ENCODE measurements around the gene PA2G4. TPM values are rescaled to one million over a fixed set of nuclear protein-coding genes. Genes with fewer than 3 reads are reported as not detected.
A peak's percentile ranks its signal among the peaks of the same experiment; 100 is the strongest.

The PA2G4 gene
- total RNA-seq, 4 donors from 2014 or later, result 94.0 to 142 (median 122) TPM

DNA sequence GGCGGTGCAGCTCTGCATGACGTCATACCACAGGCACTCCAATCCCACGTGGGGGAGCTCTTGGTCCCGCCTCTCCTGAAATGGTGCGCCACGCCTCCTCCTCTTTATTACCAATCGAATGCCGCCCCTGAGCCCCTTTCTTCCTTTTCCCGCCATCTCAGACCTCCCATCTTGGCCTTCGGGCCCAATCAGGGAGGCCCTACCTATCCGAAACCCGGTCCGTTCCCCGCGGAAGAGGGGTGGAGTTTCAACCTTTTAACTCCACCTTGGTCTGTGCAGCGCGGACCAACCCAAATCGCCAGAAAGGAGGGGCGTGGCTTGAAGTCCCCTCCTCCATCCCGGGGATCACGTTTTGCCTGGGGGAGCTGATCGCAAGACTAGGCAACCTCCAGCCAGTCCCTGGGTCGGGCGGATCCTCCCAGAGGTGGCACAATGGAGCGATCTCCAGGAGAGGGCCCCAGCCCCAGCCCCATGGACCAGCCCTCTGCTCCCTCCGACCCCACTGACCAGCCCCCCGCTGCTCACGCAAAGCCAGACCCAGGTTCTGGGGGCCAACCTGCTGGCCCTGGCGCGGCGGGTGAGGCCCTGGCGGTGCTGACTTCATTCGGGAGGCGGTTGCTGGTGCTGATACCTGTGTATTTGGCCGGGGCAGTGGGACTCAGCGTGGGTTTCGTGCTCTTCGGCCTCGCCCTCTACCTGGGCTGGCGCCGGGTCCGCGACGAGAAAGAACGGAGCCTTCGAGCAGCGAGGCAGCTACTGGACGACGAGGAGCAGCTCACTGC, 23.7 kb downstream of the PA2G4 start, which contains the start of gene ESYT1:
ESYT1 (plus strand) TSS at position 380 of the 782 bp plus-strand sequence; CDS start at position 433, 53 bp downstream.
- Histone ChIP-seq H3K36me3 (peaks cover 16 to 25% of the 10 kb centered on the region in 2 donors), H3K27me3 (no peaks in the 10 kb centered on the region), H3K27ac (peak within 1 kb of the TSS; percentile 71 to 85 (median 84)), H3K9me3 (no peaks in the 10 kb centered on the region), H3K4me1 (peaks cover 39 to 46% of the 10 kb centered on the region in 2 donors), H3K4me3 (replicated peaks in 1 of 3) (peak within 1 kb of the TSS; percentile 45 to 73 (median 60))
- DNase-seq, result peak; percentile 100
- WGBS, 2 donors, result 1 to 3% methylated on average over 27 to 35 of the region's 49 CpGs
- peak; percentile 88 to 98 for TF ChIP-seq POLR2A (IDR thresholded peaks at IDR 0.05)
- TF ChIP-seq, protein P1, sequence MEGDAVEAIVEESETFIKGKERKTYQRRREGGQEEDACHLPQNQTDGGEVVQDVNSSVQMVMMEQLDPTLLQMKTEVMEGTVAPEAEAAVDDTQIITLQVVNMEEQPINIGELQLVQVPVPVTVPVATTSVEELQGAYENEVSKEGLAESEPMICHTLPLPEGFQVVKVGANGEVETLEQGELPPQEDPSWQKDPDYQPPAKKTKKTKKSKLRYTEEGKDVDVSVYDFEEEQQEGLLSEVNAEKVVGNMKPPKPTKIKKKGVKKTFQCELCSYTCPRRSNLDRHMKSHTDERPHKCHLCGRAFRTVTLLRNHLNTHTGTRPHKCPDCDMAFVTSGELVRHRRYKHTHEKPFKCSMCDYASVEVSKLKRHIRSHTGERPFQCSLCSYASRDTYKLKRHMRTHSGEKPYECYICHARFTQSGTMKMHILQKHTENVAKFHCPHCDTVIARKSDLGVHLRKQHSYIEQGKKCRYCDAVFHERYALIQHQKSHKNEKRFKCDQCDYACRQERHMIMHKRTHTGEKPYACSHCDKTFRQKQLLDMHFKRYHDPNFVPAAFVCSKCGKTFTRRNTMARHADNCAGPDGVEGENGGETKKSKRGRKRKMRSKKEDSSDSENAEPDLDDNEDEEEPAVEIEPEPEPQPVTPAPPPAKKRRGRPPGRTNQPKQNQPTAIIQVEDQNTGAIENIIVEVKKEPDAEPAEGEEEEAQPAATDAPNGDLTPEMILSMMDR (IDR thresholded peaks at IDR 0.05), result no peak
- intact Hi-C loops (cut with DNase I), result loop anchor here (10.0 kb wide), 2 partner anchors 97 to 337 kb away; partner anchors contain the start of genes NABP2, RNF41 and SPRYD4

DNA sequence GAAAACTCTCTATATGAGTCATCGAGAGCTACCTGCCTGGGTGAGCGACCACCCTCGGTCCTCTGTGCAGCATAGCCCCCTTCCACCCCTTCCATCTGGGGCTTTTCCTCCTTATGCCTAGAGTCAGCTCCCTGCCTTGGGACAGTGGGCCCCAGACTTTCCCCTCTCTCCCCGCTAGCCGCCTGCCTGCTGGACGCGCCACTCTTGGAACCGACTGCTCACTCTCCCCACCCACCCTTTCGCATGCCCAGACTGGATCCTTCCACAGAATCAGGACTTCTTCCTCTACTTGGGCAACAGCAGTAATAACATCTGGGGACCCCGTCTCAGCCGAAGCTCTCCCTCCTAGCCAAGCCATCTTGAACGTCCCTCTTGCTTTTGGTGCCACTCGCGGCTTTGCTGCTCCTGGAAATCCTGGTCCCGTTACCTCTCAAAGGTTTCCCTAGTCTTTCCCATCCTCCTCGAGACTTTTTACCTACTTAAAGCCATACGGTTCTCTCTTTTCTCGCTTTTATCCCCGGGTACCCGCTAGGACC, 24.4 kb downstream of the PA2G4 start:
- intact Hi-C loops (cut with DNase I), result loop anchor here (10.0 kb wide), 2 partner anchors 96 to 336 kb away; partner anchors contain the start of genes NABP2, RNF41 and SPRYD4
- TF ChIP-seq, protein P1 (IDR thresholded peaks at IDR 0.05), result no peak
- no peak for TF ChIP-seq POLR2A (IDR thresholded peaks at IDR 0.05)

DNA sequence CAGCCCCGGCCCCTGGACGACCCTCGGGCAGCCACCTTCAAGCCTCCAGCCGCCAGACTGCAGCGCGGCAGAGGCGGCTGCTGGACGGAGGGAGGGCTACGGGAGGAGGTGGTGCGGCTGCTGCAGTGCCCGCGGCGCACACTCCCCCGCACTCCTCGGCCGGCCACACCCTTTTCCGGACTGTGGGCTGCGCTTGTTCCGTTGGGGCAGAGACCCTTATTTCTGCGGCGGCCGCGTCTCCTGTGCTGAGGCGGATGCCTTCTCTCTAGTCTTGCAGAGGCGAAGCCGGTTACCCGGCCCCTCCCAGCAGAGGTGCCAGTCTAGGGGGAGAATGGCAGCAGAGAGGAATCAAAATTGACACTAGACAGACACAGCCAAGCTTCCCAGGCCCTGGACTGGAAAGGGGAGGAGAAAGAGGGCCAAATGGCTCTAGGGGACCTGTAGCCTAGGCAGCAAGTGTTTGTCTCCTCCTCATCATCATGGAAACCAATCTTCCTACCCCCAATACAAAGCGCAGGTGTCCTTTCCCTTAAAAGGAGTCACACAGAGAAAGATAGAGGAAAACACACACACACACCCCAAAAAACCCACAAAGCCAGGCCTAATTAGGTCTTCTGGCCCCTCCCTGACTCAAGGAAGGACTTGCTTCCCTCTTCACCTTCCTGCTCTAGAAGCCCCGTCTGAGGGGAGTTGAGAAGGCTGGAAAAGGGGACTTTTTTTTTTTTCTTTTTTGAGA, 25.0 kb downstream of the PA2G4 start:
- TF ChIP-seq, protein P1 (IDR thresholded peaks at IDR 0.05), result no peak
- TF ChIP-seq POLR2A (IDR thresholded peaks at IDR 0.05), result peak in 1 of 2 donors; percentile 52
- peaks cover 36 to 43% of the 10 kb centered on the region in 2 donors for H3K4me1 ChIP-seq
- 3 to 5% methylated on average over 17 to 20 of the region's 29 CpGs for WGBS, 2 donors
- DNase-seq, result peak; percentile 60 to 67
- H3K36me3 ChIP-seq, result peaks cover 20 to 32% of the 10 kb centered on the region in 2 donors
- H3K9me3 ChIP-seq, result no peaks in the 10 kb centered on the region
- peak overlapping the region; percentile 71 to 85 (median 80) for H3K27ac ChIP-seq
- intact Hi-C loops (cut with DNase I), result loop anchor here (10.0 kb wide), 2 partner anchors 95 to 335 kb away; partner anchors contain the start of genes NABP2, RNF41 and SPRYD4
- no peaks in the 10 kb centered on the region for H3K27me3 ChIP-seq
- peak overlapping the region; percentile 45 to 73 (median 60) for H3K4me3 ChIP-seq (replicated peaks in 1 of 3)

More for the DNA sequence above, 24.4 kb downstream of the PA2G4 start:
- Histone ChIP-seq H3K9me3 (no peaks in the 10 kb centered on the region), H3K27ac (peak overlapping the region; percentile 71 to 85 (median 80)), H3K4me3 (replicated peaks in 1 of 3) (peak overlapping the region; percentile 45 to 73 (median 60)), H3K4me1 (peaks cover 39 to 46% of the 10 kb centered on the region in 2 donors), H3K36me3 (peaks cover 16 to 31% of the 10 kb centered on the region in 2 donors), H3K27me3 (no peaks in the 10 kb centered on the region)
- WGBS, 2 donors, result 1% methylated on average over 19 of the region's 20 CpGs
- peak; percentile 29 to 37 for DNase-seq

DNA sequence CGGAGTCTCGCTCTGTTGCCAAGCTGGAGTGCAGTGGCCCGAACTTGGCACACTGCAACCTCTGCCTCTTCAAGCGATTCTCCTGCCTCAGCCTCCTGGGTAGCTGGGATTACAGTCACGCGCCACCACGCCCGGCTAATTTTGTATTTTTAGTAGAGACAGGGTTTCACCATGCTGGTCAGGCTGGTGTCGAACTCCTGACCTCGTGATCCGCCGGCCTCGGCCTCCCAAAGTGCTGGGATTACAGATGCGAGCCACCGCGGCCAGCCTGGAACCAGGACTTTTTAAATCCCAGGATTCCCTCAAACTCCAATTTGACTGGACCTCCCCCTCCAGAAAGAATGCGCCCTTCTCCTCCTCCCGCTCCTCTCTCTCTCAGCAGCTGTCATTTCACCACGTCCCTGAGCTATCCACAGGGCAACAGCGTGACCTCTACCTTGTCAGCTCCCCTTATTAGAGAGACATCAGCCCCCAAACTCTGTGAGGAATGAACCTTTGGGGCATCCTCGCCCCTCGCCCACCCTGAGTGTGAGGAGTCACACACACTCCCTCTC, 25.7 kb downstream of the PA2G4 start:
- Histone ChIP-seq H3K27me3 (no peaks in the 10 kb centered on the region), H3K4me3 (replicated peaks in 1 of 3) (peak overlapping the region in 1 of 3 donors; percentile 60), H3K36me3 (peaks cover 20 to 32% of the 10 kb centered on the region in 2 donors), H3K9me3 (no peaks in the 10 kb centered on the region), H3K27ac (peak overlapping the region in 2 of 3 donors; percentile 80 to 85), H3K4me1 (peaks cover 29 to 37% of the 10 kb centered on the region in 2 donors)
- WGBS, 2 donors, result 56 to 60% methylated on average over 22 of the region's 22 CpGs
- DNase-seq, result peak; percentile 49 to 57
- TF ChIP-seq, protein P1 (IDR thresholded peaks at IDR 0.05), result no peak
- TF ChIP-seq POLR2A (IDR thresholded peaks at IDR 0.05), result no peak
- intact Hi-C loops (cut with DNase I), result loop anchor here (10.0 kb wide), 2 partner anchors 95 to 335 kb away; partner anchors contain the start of genes NABP2, RNF41 and SPRYD4

Data from thyroid gland (tissue), 4 donors.